ENCODE results near the gene MGRN1.

DNA sequence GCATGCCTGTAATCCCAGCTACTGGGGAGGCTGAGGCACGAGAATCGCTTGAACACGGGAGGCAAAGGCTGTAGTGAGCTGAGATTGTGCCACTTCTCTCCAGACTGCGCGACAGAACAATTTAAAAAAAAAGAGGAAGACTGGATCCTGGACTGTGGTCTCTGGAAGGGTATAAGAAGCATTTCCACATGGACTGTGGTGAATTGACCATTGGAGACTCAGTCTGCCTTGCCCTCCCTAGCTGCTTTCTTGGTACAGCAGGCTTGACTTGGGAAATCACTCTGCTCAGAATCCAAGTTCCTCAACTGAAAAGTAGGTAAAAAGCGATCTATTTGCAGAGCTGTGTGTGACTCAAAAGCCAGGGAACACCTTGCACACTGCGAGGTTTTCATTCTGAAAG, 1.0 kb upstream of the MGRN1 start:
- TF ChIP-seq POLR2A (IDR thresholded peaks at IDR 0.05; ENCODE audit: low read depth, low read length) (no peak), POLR2AphosphoS5 (IDR thresholded peaks at IDR 0.05; ENCODE audit: low read depth, low read length) (no peak), TAF1 (IDR thresholded peaks at IDR 0.05; ENCODE audit: low read depth, low read length) (no peak), POU2F2 (IDR thresholded peaks at IDR 0.05; ENCODE audit: low read depth, low read length) (no peak)
